Progenitor cell of endocrine pancreas (in vitro differentiated cells): Measurements from ENCODE around the gene BCL2A1. TPM values are rescaled to one million over a fixed set of nuclear protein-coding genes. Genes with fewer than 3 reads are reported as not detected.

Experiments used
- DNase-seq: peaks from one replicate; pipeline ENCODE4 v3.0.0; 2021; ENCODE audit warnings: low spot score; ENCODE audit not compliant: unreplicated experiment
- H3K27ac Mint-ChIP-seq: 2 replicates; pipeline ENCODE4 v1.8.0; 2021; ENCODE audit warnings: mild to moderate bottlenecking, moderate library complexity, mixed read lengths
- H3K27me3 Mint-ChIP-seq: 2 replicates; pipeline ENCODE4 v1.8.0; 2021; ENCODE audit warnings: mixed read lengths
- H3K36me3 Mint-ChIP-seq: 2 replicates; pipeline ENCODE4 v1.8.0; 2022; ENCODE audit warnings: mixed read lengths; ENCODE audit not compliant: insufficient read depth
- H3K4me1 Mint-ChIP-seq: 2 replicates; pipeline ENCODE4 v1.8.0; 2021; ENCODE audit warnings: low read depth, mixed read lengths
- H3K4me3 Mint-ChIP-seq: 2 replicates; pipeline ENCODE4 v1.8.0; 2021; ENCODE audit warnings: low read depth, mild to moderate bottlenecking, moderate library complexity, mixed read lengths
- H3K9me3 Mint-ChIP-seq: 2 replicates; pipeline ENCODE4 v1.8.0; 2021; ENCODE audit warnings: low read depth, mixed read lengths
- CTCF ChIP-seq: fragments of 200-600 bp; sonication (generic); IDR thresholded peaks from one replicate; pipeline ENCODE4 v1.5.0; 2021; ENCODE audit warnings: antibody characterized with exemption, mild to moderate bottlenecking; ENCODE audit not compliant: unreplicated experiment
- total RNA-seq: library from RNA; stranded (reverse); gene quantifications from 2 replicates; pipeline ENCODE4 v1.2.1, GENCODE V29; 2021

The BCL2A1 gene
- total RNA-seq, 1 donor from 2014 or later, result not detected

GRCh38 chr15:79990997-79991334, 20.0 kb upstream of the BCL2A1 start:
- Mint-ChIP-seq H3K9me3 (no peaks in the 10 kb centered on the region), H3K36me3 (no peaks in the 10 kb centered on the region), H3K27me3 (peaks cover 12% of the 10 kb centered on the region), H3K4me3 (no peak overlapping the region), H3K27ac (no peak overlapping the region), H3K4me1 (no peaks in the 10 kb centered on the region)
- DNase-seq, result no peak
- no peak for TF ChIP-seq CTCF

GRCh38 chr15:79990280-79990996, 19.4 kb upstream of the BCL2A1 start:
- H3K4me1 Mint-ChIP-seq, result no peaks in the 10 kb centered on the region
- peaks cover 12% of the 10 kb centered on the region for H3K27me3 Mint-ChIP-seq
- no peak overlapping the region for H3K4me3 Mint-ChIP-seq
- H3K27ac Mint-ChIP-seq, result no peak overlapping the region
- no peak for DNase-seq
- no peaks in the 10 kb centered on the region for H3K9me3 Mint-ChIP-seq
- H3K36me3 Mint-ChIP-seq, result no peaks in the 10 kb centered on the region
- TF ChIP-seq CTCF, result no peak

- H3K4me3 Mint-ChIP-seq, result no peak overlapping the region
- peaks cover 10% of the 10 kb centered on the region for H3K27me3 Mint-ChIP-seq
- H3K9me3 Mint-ChIP-seq, result no peaks in the 10 kb centered on the region
- no peaks in the 10 kb centered on the region for H3K4me1 Mint-ChIP-seq
- no peaks in the 10 kb centered on the region for H3K36me3 Mint-ChIP-seq
- H3K27ac Mint-ChIP-seq, result no peak overlapping the region
- no peak for TF ChIP-seq CTCF
- no peak for DNase-seq
Measured at GRCh38 chr15:79989682-79990081, 18.7 kb upstream of the BCL2A1 start.

GRCh38 chr15:79989183-79989582, 18.2 kb upstream of the BCL2A1 start:
- no peak for TF ChIP-seq CTCF
- Mint-ChIP-seq H3K36me3 (no peaks in the 10 kb centered on the region), H3K27ac (no peak overlapping the region), H3K9me3 (no peaks in the 10 kb centered on the region), H3K4me1 (no peaks in the 10 kb centered on the region), H3K4me3 (no peak overlapping the region), H3K27me3 (peaks cover 8% of the 10 kb centered on the region)
- no peak for DNase-seq

GRCh38 chr15:79988448-79989117, 17.6 kb upstream of the BCL2A1 start:
- Mint-ChIP-seq H3K4me3 (no peak overlapping the region), H3K27ac (no peak overlapping the region), H3K27me3 (peaks cover 8% of the 10 kb centered on the region), H3K36me3 (no peaks in the 10 kb centered on the region), H3K4me1 (no peaks in the 10 kb centered on the region), H3K9me3 (no peaks in the 10 kb centered on the region)
- DNase-seq, result no peak
- TF ChIP-seq CTCF, result no peak
